ENCODE data around the gene ZNF311. TPM values are rescaled to one million over a fixed set of nuclear protein-coding genes. Genes with fewer than 3 reads are reported as not detected.

Gene ZNF311
- total and polyA plus RNA-seq, 2 of the 13 experiments (the other 11 are each of a cell fraction or from before 2014, with no cell fraction given), result not detected

DNA sequence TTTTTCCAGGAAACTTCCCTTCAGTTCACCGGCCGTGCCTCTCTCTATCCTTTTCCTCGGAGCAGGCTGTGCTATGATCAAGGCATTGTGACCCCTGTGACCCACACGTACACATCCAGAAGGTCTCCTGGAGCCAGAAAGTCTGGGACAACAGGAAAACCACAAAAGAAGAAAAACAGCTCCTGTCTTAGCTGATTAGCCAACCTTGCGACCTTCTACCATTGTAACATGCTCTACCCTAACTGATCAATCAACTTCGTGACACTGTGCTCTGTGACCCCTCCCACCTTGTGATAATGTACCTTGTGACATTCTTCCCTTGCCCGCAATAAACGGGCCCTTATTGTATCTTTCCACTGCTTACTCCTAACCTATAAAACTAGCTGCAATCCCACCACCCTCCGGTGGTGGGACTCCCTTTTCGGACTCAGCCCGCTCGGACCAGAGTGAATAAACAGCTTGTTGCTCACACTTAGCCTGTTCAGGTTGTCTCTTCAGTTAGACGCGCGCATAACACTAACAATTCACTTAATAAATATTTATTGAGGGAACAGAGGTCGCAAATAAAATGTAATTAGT is 24.2 kb downstream of the ZNF311 start (continued):
- TF ChIP-seq MED8 (CRISPR knock-in tag; IDR thresholded peaks at IDR 0.05; ENCODE audit: insufficient replicate concordance) (peak; percentile 78), ZNF546 (CRISPR knock-in tag; conservative IDR thresholded peaks at IDR 0.05) (no peak), GFI1 (CRISPR knock-in tag; IDR thresholded peaks at IDR 0.05; ENCODE audit: borderline replicate concordance) (peak; percentile 62; the same call in 1 of the 2 replicates), ZNF770 (CRISPR knock-in tag; IDR thresholded peaks at IDR 0.05) (peak; percentile 57), NFRKB (IDR thresholded peaks at IDR 0.05) (no peak), MTF1 (CRISPR knock-in tag; IDR thresholded peaks at IDR 0.05) (no peak), ATAD3A (CRISPR knock-in tag; IDR thresholded peaks at IDR 0.05) (no peak), PHF20 (CRISPR knock-in tag; IDR thresholded peaks at IDR 0.05) (no peak), ARNT2 (CRISPR knock-in tag; IDR thresholded peaks at IDR 0.05; ENCODE audit: low read depth) (peak; percentile 75; the same call in 1 of the 2 replicates), RFX1 (IDR thresholded peaks at IDR 0.05) (no peak), ZNF75D (CRISPR knock-in tag; IDR thresholded peaks at IDR 0.05; ENCODE audit: borderline replicate concordance) (no peak), FOXA3 (CRISPR knock-in tag; IDR thresholded peaks at IDR 0.05) (peak; percentile 85), ZNF44 (CRISPR knock-in tag; IDR thresholded peaks at IDR 0.05) (no peak), KMT2A (CRISPR knock-in tag; IDR thresholded peaks at IDR 0.05) (no peak), GTF2F1 (IDR thresholded peaks at IDR 0.05; ENCODE audit: low read length) (no peak), ZNF589 (CRISPR knock-in tag; conservative IDR thresholded peaks at IDR 0.05) (peak; percentile 67; the same call in 1 of the 2 replicates), ZNF83 (CRISPR knock-in tag; IDR thresholded peaks at IDR 0.05; ENCODE audit: borderline replicate concordance) (0 out of 2 replicates have a peak, but pooled peaks have one; percentile 47), ZSCAN25 (CRISPR knock-in tag; IDR thresholded peaks at IDR 0.05) (0 out of 2 replicates have a peak, but pooled peaks have one; percentile 27), ZNF460 (CRISPR knock-in tag; IDR thresholded peaks at IDR 0.05; ENCODE audit: borderline replicate concordance) (no peak), RAD21 (CRISPR knock-in tag; IDR thresholded peaks at IDR 0.05) (no peak), ZBTB7B (CRISPR knock-in tag; IDR thresholded peaks at IDR 0.05) (no peak), ETV6 (CRISPR knock-in tag; conservative IDR thresholded peaks at IDR 0.05) (peak; percentile 36; the same call in 1 of the 2 replicates), NFYB (CRISPR knock-in tag; IDR thresholded peaks at IDR 0.05) (no peak), NFIC (IDR thresholded peaks at IDR 0.05; ENCODE audit: low read length) (peak; percentile 76), ZFY (CRISPR knock-in tag; IDR thresholded peaks at IDR 0.05) (peak; percentile 12), ZNF557 (CRISPR knock-in tag; IDR thresholded peaks at IDR 0.05) (no peak), HDAC6 (IDR thresholded peaks at IDR 0.05; ENCODE audit: low read depth, low read length) (no peak), PHF21A (CRISPR knock-in tag; IDR thresholded peaks at IDR 0.05) (peak; percentile 81; the same call in 1 of the 2 replicates)
- TF ChIP-seq, protein P1, sequence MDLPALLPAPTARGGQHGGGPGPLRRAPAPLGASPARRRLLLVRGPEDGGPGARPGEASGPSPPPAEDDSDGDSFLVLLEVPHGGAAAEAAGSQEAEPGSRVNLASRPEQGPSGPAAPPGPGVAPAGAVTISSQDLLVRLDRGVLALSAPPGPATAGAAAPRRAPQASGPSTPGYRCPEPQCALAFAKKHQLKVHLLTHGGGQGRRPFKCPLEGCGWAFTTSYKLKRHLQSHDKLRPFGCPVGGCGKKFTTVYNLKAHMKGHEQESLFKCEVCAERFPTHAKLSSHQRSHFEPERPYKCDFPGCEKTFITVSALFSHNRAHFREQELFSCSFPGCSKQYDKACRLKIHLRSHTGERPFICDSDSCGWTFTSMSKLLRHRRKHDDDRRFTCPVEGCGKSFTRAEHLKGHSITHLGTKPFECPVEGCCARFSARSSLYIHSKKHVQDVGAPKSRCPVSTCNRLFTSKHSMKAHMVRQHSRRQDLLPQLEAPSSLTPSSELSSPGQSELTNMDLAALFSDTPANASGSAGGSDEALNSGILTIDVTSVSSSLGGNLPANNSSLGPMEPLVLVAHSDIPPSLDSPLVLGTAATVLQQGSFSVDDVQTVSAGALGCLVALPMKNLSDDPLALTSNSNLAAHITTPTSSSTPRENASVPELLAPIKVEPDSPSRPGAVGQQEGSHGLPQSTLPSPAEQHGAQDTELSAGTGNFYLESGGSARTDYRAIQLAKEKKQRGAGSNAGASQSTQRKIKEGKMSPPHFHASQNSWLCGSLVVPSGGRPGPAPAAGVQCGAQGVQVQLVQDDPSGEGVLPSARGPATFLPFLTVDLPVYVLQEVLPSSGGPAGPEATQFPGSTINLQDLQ (CRISPR knock-in tag; IDR thresholded peaks at IDR 0.05), result no peak
- TF ChIP-seq, protein P2, sequence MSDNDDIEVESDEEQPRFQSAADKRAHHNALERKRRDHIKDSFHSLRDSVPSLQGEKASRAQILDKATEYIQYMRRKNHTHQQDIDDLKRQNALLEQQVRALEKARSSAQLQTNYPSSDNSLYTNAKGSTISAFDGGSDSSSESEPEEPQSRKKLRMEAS (IDR thresholded peaks at IDR 0.05), result no peak
